GM19023 (cell line): Measurements from ENCODE around the gene CHKB.

ENCODE experiments used
- ATAC-seq: cut with Tn5 transposase; IDR thresholded peaks from one replicate; pipeline ENCODE4 v1.9.1; 2021; ENCODE audit warnings: mild to moderate bottlenecking, moderate library complexity; ENCODE audit not compliant: unreplicated experiment

Gene CHKB

DNA sequence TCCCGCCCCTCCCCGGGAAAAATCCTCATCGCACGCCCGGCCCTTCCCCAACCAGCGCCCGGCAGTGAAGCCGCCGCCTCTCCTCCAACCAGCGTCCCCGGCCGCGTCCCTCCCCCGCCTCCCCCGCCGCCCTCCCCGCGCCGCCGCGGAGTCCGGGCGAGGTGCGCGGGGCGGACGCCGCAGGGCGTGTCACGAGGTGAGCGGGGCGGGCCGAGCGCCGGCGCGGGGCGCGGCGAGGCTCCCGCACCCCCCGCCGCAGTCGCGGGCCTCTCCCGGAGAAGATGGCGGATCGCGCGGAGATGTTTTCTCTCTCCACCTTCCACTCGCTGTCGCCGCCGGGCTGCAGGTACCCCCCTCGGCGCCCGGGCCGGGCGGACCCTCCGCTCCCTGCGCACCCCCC, 17.9 kb upstream of the CHKB start, which contains the start of gene MAPK8IP2:
Gene MAPK8IP2 (plus strand): TSS at position 256 of the 400 bp plus-strand sequence. CDS start 26 bp downstream, at position 282.
- ATAC-seq = no peak

DNA sequence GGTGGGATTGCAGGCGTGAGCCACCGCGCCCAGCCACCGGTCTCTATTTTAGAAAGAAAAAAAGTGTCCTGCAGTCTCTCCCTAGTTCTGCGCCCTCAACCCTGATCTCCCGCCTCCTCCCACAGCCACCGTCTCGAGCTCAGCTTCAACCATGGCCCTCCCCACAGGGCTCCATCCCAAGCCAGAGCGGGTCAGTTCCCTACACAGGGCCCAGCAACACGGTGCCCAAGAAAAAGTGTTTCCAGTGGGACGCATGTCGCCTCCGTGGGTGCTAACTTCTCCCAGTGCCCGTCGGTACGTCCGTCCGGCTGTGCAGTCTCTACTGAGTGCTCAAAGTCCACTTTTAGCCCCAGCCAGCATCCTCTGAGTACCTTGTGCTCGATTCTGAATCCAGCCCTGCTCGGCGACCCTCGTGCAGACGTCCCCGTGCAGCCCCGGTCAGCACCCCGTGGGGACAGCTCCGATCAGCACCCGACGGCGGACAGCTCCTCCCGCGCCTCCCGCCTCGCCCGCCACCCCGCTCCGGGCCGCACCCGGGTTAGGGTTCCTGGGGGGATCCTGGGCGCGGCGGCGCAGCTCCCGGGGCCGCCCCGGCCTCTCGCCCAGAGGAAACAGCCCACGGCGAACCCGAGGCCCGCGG, 17.3 kb upstream of the CHKB start:
- no peak for ATAC-seq

DNA sequence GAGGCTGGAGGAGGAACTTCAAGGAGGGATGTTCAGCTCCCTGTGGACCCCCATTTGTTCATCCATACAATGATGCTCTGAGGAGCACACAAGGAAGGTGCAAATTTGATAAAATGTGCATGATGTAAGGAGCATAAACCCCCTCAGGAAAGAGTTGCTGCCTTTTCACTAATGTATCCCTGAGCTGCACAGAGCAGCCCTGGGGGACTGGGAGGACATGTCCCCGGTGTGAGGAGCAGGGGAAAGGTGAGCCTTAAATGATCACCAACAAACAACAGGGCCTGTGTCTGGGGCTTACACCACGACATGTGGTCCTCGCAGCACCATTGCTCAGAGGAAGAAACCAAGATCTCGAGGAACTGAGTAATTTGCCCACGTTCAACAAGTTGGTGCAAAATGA, 14.4 kb upstream of the CHKB start:
- ATAC-seq = no peak

DNA sequence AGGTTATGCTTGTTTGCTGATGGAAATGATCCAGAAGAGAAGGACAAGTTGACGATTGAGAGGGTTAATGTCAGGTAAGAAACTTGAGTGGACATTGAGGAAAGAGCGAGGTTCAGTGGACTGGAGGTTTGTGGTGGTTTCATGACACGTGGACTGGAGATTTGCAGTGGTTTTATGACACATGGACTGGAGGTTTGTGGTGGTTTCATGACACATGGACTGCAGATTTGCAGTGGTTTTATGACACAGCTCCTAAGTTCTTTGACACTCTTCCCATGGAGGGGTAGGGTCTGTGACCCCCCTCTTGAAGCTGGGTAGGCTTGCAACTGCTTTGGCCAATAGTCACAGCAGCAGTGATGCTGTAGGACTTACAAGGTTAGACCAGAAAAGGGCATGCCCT, 12.5 kb upstream of the CHKB start:
- ATAC-seq = no peak

DNA sequence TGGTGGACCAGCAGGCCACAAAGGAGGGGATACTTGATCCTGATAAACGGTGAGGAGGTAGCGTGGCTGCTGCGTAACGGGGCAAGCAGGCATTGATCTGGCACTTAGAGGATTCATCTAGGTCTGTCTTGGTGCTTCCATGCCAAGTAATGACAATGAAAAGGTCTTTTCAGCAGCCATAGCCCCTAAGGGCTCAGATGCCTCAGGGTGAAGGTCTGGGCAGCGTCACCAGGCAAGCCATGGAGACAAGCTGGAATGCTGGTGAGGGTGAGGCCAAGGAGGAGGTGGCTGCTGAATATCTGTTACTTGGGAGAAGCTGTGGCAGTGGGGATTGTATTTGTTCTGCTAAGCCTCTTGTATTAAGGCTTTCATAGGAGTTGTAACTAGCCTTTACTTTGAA, 4.8 kb upstream of the CHKB start:
- no peak for ATAC-seq

DNA sequence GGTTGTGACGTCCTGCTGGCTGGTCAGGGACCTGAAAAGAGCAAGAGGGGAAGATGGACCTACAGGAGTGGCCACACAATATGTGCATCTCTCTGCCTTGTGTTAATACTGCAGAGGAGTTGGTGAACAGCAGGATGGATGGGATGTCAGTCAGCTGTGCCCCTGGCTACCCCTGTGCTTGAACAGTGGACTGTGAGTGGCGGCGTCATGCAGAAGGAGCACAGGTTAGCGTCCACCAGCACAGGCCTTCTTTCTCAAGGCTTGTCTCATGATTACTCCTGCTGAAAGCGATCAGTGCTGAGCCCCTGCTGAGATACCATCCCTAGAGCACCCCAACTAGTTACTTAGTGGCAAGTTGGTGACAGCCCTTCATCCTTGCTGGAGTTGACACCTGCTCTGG, 3.8 kb upstream of the CHKB start:
- ATAC-seq = no peak

DNA sequence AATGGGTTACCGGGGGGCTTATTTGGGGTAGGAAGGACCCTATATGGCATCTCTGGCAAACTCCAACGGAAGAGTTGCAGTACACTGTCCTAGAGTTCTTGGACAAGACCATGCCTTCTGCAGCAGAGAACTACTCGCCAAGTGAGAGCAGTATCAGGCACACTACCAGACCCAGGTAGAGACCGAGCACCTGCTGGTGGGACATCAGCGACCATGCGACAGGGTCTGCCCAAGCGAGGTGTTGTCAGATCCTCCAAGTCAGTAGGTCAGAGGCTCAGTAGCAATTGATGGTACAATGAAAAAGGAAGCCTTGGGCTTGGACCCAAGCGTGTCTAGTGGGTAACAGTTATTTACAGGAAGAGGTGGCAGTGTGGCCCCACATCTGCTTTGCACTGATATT, 3.1 kb upstream of the CHKB start:
- ATAC-seq = no peak

DNA sequence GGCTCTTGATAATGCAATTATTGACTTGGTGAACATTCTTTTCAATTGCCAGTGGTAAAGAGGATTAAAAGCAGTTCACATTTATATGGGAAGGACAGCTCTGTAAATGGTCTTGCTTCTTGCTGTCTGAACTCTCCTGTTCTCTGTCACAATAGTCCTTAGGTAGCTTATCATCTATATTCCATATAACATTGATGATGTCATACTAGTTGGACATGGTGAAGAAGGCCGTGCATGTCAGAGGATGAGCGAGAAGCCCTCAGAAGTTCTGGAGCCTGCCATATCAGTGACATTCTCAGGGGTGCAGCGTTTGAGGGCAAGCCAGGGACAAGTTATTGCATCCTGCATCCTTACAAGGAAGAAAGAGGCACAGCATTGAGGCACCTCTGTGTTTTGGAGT, 2.6 kb upstream of the CHKB start:
- no peak for ATAC-seq

DNA sequence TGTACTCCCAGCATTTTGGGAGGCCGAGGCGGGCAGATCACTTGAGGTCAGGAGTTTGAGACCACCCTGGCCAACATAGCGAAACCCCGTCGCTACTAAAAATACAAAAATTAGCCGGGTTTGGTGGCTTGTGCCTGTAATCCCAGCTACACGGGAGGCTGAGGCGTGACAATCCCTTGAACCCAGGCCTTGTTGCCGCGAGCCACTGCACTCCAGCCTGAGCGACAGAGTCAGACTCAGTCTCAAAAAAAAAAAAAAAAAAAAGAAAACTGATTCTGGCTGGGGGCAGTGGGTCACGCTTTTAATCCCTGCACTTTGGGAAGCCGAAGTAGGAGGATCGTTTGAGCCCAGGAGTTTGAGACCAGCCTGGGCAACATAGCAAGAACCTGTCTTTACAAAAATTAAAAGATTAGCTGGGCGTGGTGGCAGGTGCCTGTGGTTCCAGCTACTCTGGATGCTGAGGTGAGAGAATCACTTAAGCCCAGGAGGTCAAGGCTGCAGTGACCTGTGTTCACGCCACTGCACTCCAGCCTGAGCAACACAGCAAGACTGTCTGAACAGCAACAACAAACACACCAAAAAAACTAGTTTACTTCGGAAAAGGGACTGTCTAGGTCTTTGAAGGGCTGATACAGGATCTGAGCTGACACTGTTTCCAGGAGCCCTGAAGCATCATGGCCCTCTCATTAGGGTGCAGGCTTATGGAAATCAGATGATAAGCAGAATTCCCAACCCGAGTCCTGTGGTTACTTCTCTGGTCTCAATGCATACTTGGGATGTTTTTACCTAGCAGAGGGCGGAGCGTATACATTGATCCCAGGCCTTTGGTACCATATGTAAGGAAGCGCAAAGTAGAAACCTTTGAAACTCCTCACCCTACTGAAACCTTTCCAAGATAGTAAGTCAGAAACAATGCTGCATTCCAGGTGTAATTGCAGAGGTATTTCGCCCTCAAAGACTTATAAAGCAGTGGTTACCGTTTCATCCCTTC, 1.8 kb upstream of the CHKB start:
- no peak for ATAC-seq

DNA sequence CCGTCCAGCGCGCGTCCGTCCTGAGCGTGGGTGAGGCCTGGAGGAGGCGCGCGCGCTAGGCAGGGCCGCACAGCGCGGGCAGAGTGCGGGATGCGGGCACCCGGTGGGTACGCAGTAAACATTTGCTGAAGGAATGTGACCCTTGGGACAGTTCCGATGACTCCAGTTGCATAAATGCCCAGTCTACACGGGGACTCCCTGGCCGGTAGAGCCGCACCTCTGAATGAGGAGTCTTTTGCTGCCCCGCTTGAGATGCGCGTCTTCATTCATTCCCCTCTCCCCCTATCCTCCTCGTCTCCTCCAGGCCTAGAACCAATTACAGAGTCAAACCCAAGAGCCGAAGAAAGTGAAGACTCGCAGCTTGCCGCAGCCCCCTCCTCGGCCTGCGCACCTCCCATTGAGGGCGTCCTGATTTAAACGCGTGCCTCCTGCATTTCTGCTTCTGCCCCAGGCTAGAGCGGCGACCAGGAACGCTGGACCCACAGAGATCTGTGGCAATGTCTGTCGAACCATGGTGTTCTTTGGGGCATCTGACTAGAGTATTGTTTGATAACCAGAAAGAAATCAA, 729 bp upstream of the CHKB start:
- ATAC-seq = peak; percentile 18

DNA sequence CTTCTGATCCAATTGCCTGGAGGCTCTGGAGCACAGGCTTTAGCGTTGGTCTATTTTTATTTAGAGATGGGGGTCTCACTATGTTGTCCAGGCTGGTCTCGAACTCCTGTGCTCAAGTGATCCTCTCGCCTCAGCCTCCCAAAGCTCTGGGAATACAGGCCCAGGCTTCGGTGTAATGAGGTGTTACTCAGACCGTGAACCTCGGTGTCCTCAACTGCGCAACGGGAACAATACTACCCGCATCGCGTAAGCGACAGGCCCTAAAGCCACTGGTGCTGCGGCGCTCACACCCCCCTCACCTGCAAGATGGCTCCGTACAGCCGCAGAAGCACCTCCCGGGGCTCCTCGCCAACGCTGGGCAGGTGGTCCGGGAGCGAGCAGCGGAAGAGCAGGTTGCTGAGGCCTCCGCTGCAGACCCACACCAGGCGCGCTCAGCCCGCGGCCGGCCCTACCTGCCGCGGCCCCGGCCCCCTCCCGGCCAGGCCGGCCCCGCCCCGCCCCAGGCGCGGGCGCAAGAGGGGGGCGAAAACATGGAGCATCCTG, 628 bp downstream of the CHKB start:
- no peak for ATAC-seq

DNA sequence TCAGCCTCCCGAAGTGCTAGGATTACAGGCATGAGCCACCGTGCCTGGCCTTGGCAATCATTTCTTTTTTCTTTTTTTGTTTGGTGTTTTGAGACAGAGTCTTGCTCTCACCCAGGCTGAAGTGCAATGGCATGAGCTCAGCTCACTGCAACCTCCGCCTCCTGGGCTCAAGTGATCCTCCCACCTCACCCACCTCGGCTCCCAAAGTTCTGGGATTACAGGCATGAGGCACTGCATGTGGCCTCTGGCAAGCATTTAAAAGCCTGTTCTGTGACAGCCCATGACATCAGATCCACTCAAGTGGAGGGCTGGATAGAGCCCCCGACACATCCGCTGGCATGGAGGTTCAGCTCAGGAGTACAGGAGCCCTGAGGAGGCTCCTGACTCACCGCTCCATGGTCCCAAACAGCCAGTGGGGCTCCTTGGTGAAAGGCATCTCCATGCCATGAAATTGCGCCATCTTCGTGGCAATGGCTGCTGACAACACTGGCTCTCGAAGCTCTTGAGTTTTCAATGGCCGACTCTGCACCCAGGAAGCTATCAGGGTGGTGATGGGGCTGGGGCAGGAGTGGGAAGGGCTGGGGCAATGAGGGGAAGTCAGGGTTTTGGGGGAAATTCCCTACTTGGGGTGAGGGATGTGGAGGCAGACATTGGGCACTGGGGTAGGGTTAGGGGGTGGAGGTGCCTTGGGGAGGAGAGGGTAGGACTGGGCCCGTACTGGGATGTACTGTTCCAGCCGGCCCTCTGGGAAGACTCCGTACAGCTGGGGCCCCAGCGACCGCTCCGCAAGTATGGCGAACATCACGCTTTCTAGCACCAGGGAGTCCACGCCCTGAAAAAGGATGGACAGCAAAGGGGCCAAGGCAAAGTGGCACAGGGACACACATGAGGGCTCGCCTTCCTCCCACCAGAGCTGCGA, 1.4 kb downstream of the CHKB start:
- no peak for ATAC-seq

DNA sequence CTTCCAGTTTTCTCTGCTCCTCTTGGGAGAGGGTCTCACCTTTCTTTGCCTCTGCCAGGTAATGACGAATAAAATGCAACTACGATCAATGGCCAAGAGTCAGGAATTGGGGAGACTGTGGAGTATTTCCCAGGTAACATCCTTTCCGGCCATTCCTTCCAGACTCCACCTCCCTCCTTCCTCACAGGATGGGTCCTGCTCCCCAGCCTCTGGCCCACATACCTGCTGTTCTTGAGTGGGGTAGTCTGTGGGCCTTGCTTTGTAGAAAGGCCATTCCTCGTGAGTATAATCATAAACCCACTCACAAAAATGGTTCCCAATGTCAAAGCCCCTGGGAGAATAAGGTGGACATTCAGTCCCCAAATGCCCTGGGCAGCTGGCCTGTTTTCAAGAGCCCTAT, 2.9 kb downstream of the CHKB start:
- ATAC-seq = no peak

DNA sequence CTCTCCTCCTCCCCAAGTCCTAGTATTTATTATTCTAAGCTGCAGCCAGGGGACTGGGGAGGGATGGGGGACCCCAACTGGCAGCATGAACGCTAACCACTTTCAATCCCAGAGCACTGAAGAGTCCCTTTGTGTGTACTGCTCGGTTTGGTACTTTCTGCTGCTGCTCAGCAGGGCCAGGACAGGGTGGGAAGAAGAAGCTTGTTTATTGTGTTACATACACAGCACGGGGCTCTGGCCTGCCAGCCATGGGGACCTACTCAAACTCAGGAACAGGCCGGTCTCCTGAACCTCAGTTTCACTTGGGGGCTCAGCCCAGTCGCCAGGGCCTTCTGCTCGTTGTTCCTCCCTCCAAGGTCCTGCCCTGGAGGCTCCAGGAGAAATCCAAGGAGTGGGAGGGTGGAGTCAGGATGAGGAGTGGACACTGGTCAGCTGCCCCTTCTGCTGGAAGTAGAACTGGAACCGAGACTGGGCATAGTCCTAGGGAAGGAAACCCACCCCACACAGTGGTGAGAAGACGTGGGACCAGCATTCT, 3.8 kb downstream of the CHKB start:
- no peak for ATAC-seq

DNA sequence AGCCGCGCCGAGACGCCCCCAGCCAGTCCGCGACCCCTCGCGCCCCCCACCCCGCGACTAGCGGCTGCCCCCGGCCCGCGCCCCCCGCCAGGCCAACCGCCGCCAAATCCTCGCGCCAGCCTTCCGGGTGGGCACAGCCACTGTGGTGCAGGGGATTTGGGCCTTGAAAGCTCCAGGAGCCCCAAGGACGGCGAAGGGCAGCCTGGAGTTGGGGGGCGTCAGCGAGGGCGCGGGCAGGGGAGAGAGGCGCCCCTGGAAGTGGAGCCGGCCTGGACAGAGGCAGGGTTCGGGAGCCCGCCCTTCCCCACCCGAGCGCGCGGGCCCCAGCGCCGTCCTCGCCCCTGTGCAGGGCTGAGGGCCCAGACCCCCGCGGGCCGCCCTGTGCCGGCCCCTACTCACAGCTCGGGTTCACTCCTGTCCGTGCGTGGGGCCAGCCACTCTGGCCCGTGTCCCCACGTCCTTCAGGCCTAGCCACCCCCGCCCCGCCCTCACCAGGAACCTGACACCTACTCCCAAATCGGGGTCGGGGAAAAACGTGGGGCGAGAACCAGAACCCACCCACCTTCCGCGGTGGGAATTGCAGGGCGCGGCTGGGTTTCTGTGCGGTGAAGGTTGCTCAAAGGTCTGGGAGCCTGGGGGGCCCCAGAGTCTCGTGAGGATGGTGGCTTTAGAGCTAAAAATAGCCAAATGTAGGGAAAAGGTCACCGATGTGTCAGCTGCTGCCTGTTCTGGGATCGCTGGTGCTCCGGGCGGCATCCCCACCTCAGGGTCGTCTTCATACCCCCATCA, 4.5 kb downstream of the CHKB start, which contains the start of gene CPT1B:
Gene CPT1B (minus strand): TSS at position 441 of the 789 bp plus-strand sequence. CDS start 512 bp downstream, outside the sequence.
- ATAC-seq = no peak

DNA sequence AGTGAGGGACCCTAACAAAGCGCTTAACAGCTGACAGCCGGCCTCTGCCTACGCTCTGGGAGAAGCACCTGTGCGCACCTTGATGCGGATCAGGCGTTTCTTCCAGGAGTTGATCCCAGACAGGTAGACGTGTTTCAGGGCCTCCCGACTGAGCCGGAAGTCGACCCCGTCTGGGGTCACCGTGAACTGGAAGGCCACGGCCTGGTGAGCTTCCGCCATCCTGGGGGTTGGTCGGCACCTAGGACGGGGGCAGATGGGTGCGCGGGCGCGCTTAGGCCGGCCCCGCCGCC, 5.0 kb downstream of the CHKB start:
- ATAC-seq = no peak

DNA sequence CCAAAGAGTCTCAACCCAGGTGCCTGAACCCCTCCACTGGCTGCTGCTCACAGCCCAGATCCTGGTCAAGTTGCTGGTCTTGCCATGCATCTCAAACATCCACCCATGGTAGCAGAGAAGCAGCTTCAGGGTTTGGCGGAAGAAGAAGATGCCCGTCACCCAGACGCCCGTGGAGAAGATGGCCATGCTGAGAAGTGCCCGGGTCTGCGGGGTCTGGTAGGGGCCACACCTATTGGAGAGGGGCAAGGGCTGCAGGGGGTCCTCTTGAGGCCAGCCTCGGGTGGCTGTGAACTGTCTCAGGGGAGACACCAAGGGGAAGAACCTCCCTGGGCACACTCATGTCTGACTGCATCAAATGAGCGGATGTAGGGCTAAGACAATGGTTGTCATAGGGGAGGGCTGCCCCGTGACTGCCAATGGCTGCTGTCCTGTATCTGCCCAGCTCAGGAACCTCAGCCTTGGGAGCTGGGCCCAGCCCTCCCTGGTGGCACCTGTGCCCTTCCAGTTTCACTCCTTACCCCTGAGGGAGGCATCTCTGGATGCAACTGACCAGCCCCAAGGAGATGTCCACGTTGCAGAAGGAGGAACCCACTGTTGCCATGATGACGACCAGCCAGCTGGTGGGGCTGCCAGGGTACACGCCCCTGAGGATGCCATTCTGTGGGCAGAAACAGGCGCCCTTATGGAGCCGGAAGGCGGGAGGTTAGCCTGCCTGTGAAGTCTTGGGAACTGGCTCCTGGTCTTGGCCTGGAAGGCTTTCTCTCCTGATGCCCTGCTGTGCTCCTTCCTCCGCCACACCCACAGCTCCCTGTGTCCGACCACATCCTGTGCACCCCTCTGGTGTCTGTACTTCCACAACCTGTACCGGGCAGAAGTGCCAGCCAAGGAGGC, 5.6 kb downstream of the CHKB start:
- ATAC-seq = no peak

DNA sequence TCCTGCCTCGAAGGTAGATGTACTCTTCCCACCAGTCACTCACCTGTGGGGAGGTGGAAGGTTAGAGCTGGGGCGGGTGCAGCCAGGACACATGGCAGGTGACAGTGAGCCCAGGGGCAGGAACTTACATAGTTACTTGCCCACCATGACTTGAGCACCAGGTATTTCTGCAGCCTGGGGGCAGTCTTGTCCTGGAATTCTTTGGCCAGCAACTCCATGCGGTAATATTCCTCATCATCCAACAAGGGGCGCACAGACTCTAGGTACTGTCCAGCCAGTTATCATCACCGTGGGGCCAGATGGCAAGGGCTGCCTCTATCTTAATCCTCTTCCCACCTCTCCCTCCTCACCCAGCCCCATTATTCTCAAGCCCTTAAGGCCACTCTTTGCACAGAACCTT, 6.6 kb downstream of the CHKB start:
- ATAC-seq = no peak
